Left ventricle myocardium inferior (tissue), 1 donor: ENCODE data around the gene P2RY6. TPM values are rescaled to one million over a fixed set of nuclear protein-coding genes. Genes with fewer than 3 reads are reported as not detected.

Experiments used
- DNase-seq: peaks from one replicate; pipeline ENCODE4 v3.0.0-alpha.2; 2020
- H3K27ac ChIP-seq: fragments of 200-600 bp; replicated peaks from 2 replicates; pipeline ENCODE4 v1.8.0; 2021
- H3K27me3 ChIP-seq: fragments of 200-600 bp; 2 replicates; pipeline ENCODE4 v1.8.0; 2021; ENCODE audit warnings: low read depth
- H3K36me3 ChIP-seq: fragments of 200-600 bp; 2 replicates; pipeline ENCODE4 v1.8.0; 2021
- H3K4me1 ChIP-seq: fragments of 200-600 bp; 2 replicates; pipeline ENCODE4 v1.8.0; 2021
- H3K4me3 ChIP-seq: fragments of 200-600 bp; 2 replicates; pipeline ENCODE4 v1.8.0; 2021; ENCODE audit warnings: mild to moderate bottlenecking, moderate library complexity
- H3K9me3 ChIP-seq: fragments of 200-600 bp; replicated peaks from 2 replicates; pipeline ENCODE4 v1.8.0; 2021
- intact Hi-C: fragments of 100-400 bp; cut with micrococcal nuclease; formaldehyde crosslinking; loops from one replicate; pipeline ENCODE4 v1.11.0; 2022
- total RNA-seq: library from RNA; stranded (reverse); fragmentation: NEBNext Ultra II Directional; extraction: Animal tissue kit (Norgen Biotek cat#: 25700); gene quantifications from one replicate; pipeline ENCODE4 v1.2.1, GENCODE V29; 2021
- TF ChIP-seq, protein P1 (sequence below): fragments of 200-600 bp; IDR thresholded peaks from 2 replicates; pipeline ENCODE4 v1.8.0; 2021; ENCODE audit warnings: antibody characterized with exemption, mild to moderate bottlenecking, borderline replicate concordance
- donor health status: DM: no; HTN: yes; CAD: no; lungs with severe emphysema.

The P2RY6 gene
- total RNA-seq, 1 donor from 2014 or later = 2.2 TPM

DNA sequence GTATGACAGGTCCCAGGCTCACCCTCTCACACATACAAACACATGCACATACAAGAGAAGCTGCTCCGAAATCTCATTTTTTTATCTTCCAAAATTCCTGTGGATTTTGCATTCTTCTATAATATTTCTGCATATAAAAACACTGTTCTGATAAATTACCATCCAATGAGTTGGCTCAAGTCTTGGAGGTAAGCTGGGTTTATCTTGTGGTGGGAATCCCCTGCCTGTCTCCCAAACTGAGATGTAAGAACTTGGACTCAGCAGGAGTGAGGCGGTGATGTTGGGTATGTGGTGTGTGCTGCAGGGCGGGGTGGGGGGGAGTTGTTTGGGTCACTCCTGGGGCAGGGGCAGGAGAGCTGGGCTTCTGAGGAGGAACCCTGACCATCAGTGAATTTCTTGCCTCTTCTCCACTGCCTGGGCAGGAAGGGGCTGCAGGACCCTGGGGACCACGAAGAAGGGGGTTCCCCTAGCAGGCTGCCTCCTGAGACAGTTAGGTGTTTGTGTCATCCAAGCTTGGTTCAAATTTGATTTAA, 6.8 kb upstream of the P2RY6 start:
- Histone ChIP-seq H3K4me3 (no peak overlapping the region), H3K36me3 (no peaks in the 10 kb centered on the region), H3K27ac (no peak overlapping the region), H3K4me1 (peaks cover 56% of the 10 kb centered on the region), H3K9me3 (no peaks in the 10 kb centered on the region), H3K27me3 (peaks cover 14% of the 10 kb centered on the region)
- TF ChIP-seq, protein P1, sequence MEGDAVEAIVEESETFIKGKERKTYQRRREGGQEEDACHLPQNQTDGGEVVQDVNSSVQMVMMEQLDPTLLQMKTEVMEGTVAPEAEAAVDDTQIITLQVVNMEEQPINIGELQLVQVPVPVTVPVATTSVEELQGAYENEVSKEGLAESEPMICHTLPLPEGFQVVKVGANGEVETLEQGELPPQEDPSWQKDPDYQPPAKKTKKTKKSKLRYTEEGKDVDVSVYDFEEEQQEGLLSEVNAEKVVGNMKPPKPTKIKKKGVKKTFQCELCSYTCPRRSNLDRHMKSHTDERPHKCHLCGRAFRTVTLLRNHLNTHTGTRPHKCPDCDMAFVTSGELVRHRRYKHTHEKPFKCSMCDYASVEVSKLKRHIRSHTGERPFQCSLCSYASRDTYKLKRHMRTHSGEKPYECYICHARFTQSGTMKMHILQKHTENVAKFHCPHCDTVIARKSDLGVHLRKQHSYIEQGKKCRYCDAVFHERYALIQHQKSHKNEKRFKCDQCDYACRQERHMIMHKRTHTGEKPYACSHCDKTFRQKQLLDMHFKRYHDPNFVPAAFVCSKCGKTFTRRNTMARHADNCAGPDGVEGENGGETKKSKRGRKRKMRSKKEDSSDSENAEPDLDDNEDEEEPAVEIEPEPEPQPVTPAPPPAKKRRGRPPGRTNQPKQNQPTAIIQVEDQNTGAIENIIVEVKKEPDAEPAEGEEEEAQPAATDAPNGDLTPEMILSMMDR = no peak
- no peak for DNase-seq
- intact Hi-C loops = no loop called here

DNA sequence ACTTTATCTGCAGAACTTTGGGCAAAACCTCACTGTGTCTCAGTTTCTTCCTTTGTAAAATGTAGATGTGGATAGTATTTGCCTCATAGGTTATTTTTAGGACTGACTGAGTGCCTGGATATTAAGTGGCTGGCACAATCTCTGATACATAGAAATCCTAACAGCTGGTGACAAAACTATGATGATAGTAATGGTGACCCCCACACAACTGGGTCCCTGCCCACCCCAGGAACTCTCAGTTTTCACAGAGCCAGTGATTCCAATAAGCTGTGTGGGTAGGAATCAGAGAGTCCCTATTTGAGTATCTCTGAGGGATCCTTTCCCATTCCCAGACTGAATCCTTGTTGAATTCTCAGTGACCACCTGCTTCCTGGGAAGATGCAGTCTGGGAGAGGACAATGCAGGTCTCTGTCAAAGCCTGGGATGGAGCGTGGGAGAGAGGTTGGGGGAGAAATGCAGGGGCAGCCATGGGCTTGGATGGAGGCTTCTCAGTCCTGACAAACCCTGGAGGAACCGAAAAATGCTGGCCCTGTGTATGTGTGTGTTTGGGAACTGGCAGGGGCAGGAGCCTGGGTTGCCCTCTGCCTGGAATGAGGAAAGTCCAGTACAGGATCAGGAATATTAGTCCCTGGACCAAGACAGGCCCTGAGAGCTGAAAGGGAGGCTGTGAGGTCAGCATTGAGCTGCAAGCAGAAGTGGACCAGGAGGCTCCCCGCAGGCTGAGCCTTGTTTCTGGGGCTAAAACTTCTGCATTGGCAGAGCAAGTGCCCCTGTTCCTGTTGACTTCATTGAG, 6.1 kb upstream of the P2RY6 start:
- TF ChIP-seq, protein P1 = no peak
- peaks cover 14% of the 10 kb centered on the region for H3K27me3 ChIP-seq
- no peaks in the 10 kb centered on the region for H3K9me3 ChIP-seq
- peaks cover 57% of the 10 kb centered on the region for H3K4me1 ChIP-seq
- DNase-seq = no peak
- no peaks in the 10 kb centered on the region for H3K36me3 ChIP-seq
- no peak overlapping the region for H3K4me3 ChIP-seq
- peak overlapping the region; percentile 3 for H3K27ac ChIP-seq
- intact Hi-C loops = no loop called here

DNA sequence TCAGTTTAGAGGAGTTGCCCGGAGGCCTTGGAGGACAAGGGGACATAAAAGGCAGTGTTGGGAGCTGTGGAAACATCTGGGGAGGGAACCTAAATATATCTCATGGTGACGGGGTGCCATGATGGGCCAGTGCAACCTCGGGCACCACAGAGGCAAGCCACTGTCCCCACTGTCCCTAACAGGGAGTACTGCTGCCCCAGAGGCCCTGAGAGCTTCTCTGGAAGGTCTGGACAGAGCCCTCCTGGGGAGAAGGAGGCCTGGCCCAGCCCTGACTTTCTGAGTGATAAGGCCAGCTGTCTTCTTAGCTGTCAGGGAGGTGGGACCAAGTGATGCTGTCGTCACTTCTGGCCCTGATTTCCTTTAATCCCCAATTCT, 5.5 kb upstream of the P2RY6 start:
- intact Hi-C loops = no loop called here
- H3K27me3 ChIP-seq = peaks cover 14% of the 10 kb centered on the region

DNA sequence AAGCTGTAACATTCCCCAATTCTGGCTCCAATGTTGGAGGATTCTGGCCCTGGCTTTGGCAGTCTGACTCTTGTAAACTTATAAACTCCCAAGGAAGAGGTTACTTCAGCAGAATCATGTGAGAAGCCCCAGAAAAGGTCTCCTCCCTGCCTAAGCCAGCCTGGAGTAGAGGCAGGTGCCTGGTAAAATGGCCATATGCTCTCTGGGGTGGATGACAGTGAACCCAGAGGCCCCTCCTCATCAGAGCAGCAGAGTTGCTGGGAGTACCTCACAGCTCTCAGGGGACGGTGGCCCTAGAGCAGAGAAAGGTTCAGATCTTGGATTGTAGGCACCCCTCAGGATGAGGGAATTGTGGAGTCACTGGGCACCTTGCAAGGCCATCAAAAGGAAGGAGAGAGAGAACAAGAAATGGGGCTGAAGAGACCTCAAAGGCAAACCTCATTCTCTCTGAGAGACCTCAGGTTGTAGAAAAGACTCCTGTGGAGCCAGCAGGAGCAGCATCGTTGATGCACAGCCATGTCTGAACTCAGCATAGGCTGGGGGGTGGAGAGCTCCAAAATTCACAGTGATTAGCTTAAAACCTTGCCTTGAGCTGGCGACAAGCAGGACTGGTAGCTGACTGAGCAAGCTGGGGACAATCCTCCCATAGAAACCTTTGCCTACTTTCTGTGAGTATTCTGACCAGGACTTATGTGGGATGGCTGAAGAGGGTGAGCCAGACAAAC, 4.9 kb upstream of the P2RY6 start:
- H3K36me3 ChIP-seq = no peaks in the 10 kb centered on the region
- no peaks in the 10 kb centered on the region for H3K9me3 ChIP-seq
- peak overlapping the region; percentile 3 for H3K27ac ChIP-seq
- H3K4me3 ChIP-seq = no peak overlapping the region
- DNase-seq = no peak
- H3K4me1 ChIP-seq = peaks cover 57% of the 10 kb centered on the region
- TF ChIP-seq, protein P1 = no peak
- peaks cover 14% of the 10 kb centered on the region for H3K27me3 ChIP-seq
- intact Hi-C loops = no loop called here

More for the DNA sequence above, 5.5 kb upstream of the P2RY6 start:
- no peak for DNase-seq
- H3K4me3 ChIP-seq = no peak overlapping the region
- H3K27ac ChIP-seq = peak overlapping the region; percentile 3
- H3K36me3 ChIP-seq = no peaks in the 10 kb centered on the region
- H3K9me3 ChIP-seq = no peaks in the 10 kb centered on the region
- peaks cover 57% of the 10 kb centered on the region for H3K4me1 ChIP-seq
- TF ChIP-seq, protein P1 = no peak

DNA sequence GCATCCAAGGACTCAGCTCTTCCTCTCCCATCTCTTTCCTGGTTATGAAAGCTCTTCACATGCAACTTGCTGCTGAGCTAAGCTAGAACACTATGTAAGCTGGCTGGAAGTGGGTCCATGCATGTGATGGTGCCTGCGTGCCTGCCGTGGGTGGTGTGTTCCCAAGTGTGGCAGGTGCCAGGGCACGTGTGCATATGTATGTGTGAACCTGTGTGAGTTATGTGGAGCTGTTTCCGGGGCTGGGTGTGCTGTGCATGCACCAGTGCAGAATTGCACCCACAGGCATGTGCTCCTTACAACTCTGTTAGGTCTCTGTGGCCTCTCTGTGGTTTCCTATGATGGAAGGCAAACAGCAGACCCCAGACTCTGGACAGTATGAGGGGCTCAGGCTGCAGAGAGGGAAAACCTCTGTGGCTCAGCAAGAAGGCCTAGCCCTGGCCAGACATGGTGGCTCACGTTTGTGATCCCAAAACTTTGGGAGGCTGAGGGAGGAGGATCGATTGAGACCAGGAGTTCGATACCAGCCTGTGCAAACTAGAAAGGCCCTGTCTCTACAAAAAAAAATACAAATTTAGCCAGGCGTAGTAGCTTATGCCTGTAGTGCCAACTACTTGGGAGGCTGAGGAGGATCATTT, 4.1 kb upstream of the P2RY6 start:
- Histone ChIP-seq H3K9me3 (no peaks in the 10 kb centered on the region), H3K27ac (no peak overlapping the region), H3K4me3 (no peak overlapping the region), H3K36me3 (no peaks in the 10 kb centered on the region), H3K4me1 (peaks cover 57% of the 10 kb centered on the region), H3K27me3 (peaks cover 14% of the 10 kb centered on the region)
- TF ChIP-seq, protein P1 = no peak
- intact Hi-C loops = no loop called here
- DNase-seq = no peak
